NCI-H82 treated with DMSO at 0.1 percent for 48 hours (cell line): ENCODE measurements around the gene CACNA1C.

Experiments
- DNase-seq: peaks from one replicate; lab custom pipeline; 2025; ENCODE audit not compliant: unreplicated experiment; lab: John Stamatoyannopoulos, UW

Gene CACNA1C

DNA sequence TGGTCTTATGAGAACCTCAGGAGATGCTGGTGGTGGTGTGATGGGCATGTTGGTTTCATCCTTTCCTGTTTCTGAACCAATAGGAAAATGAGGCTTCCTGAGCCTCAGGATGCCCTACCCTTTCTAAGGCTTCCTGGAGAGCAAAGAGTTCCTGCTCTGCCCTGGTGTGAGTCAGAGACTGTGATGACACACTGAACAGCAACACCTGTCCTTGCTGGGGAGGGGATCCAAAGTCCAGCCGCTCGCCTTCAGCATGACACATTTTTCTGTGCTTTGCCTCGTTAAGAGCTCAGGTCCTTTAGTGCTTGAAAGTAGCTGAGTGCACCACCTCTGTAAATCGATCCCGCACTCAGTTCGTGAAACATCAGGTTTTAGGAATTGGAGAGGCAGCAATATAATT, 116.0 kb downstream of the CACNA1C start:
- no peak for DNase-seq

GRCh38 chr12:2169489-2169888, 116.7 kb downstream of the CACNA1C start:
- DNase-seq = no peak

- no peak for DNase-seq
These were observed 117.2 kb downstream of the CACNA1C start for GRCh38 chr12:2169940-2170339.

DNA sequence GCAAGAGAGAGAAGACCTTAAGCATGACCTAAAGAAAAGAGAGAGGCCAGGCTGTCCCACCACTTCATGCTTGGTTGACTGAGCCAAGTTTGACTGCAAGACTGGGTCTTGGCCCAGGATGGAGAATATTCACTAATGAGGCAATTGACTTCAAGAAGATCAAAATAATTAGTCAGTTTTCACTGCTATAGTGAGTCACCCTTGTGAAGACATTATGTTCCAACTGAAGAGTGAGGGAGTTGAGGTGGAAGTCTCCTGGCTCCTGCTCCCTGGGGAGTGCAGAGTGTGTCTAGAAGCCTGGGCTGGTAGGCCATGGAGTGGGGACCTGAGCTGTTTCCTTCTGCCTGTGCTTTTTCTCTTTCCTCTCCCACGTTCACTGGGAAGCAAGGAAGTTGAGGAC, 117.6 kb downstream of the CACNA1C start:
- no peak for DNase-seq

- DNase-seq = peak; percentile 96
These were observed 119.1 kb downstream of the CACNA1C start for GRCh38 chr12:2171672-2172426.

GRCh38 chr12:2172491-2173214, 119.9 kb downstream of the CACNA1C start:
- DNase-seq = peak; percentile 100

DNA sequence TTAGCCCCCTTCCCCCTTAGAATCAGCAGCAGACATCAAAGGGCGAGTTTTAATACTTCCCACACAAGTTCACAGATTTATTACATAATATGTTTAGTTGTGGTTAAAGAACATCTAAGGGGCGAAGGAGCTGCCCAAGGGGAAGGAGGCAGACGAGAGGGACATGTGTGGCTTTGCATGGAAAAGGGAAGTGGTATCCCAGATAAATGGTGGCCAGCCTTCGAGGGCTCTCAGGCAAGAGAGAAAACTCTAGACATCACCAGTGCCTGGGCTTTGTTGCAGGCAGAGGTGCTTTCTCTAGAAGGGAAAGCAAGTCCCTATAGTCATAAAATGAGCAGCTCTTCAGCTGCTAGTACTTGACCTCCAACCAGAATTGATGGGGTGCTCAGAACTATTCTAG, 121.2 kb downstream of the CACNA1C start:
- no peak for DNase-seq

- no peak for DNase-seq
These were observed 124.2 kb downstream of the CACNA1C start for GRCh38 chr12:2177003-2177402.

GRCh38 chr12:2177751-2178150, 125.0 kb downstream of the CACNA1C start:
- DNase-seq = no peak

DNA sequence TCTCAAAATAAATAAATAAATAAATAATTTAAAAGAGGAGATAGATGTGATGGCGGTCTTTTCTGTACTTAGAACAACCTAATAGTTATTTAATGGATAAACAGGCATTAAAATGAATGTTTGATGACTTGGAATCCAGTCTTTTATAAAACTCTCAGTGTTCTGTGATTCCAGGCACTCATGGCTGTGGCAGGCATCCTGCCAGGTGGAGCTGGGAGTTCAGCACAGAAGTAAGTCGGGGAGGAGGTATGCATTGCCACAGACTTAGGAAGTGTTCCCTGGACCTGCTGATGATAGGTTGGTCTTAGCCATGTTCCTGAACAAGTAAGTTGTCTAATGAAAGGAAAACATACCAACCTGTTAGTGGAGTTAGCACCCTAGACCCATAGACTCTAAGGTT, 126.3 kb downstream of the CACNA1C start:
- no peak for DNase-seq

GRCh38 chr12:2179953-2180736, 127.4 kb downstream of the CACNA1C start:
- no peak for DNase-seq

DNA sequence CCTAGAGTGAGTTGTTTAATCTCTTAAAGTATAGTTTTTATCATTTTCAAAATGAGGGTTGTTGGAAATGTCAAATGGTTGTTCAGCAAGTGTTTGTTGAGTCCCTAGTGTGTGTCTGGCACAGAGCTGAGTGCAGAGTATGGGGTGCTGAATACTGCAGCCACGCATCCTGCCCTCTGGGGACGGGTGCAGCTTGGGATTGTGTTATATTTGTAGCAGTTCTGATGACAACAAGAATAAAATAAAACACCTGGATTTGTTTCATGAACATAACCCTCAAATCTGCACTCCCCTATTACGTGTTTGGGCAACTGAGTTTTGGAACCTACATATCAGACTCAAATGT, 127.9 kb downstream of the CACNA1C start:
- no peak for DNase-seq

- DNase-seq = no peak
These were observed 131.1 kb downstream of the CACNA1C start for GRCh38 chr12:2183556-2184541.

GRCh38 chr12:2185751-2186341, 133.1 kb downstream of the CACNA1C start:
- DNase-seq = no peak

DNA sequence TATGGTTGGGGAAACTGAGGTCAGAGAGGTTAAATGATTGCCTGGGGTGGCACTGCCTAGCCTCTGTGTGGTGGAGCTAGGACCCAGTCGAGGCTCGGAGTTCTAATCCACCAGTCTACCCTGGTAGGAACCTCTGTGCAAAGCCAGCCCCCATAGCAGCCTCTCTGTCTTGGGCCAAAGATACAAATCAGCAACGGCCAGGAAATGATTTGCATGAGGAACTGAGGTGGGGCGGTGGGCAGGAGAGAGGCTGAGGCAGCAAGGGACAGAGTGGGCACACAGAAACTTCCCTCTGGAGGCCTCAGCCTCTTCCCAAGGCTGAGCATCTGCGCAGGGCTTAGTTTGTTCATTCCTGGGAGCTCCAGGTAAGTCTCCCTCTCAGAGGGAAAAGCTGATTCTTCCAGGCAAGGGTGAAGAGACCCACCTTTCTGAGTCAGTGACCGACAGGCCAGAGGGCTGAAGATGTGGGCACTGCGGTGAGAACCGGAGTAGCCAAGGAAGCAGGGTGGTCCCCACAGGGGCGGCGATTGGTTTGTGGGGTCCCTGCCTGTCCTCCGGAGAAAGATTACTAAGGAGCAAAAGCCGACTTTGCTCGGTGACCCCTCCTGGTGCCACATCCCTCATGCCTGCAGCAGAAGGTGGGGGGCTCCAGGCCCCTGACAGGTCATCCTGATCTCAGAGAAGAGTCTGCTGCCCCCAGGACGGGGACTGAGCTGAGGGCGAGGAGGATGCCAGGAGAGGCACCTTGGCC, 134.6 kb downstream of the CACNA1C start:
- DNase-seq = no peak

- DNase-seq = no peak
These were observed 137.3 kb downstream of the CACNA1C start for GRCh38 chr12:2190085-2190484.

DNA sequence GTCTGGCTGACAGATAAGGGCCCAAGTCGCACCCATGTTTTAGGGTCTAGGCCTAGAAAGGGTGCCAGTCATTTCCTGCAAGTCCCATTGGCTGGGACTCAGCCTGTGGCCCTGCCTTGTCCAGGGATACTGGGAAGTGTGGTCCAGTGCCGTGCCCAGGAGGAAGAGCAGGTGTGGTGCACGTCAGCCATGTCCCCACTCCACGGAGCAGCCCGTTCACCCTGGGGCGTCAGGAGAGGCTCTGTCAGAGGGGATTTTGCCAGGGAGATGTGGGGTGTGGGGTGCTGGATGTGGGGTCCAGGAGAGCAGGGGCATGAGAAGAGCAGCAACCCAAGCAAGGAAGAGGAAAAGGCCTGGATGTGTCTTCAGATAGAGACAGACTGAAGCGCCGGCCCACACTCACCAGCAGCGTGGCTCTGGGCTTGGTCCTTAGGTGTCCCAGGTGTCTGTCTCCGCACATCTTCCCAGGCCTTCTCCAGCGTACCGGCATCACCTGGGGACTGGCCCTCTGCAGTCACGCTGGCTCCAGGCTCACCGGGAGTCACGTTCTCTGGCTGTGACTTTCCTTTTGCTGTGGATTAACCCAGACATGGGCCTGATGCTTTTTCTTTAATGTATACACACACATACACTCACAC, 138.2 kb downstream of the CACNA1C start:
- DNase-seq = no peak

- DNase-seq = no peak
These were observed 138.9 kb downstream of the CACNA1C start for GRCh38 chr12:2191534-2192153.

- DNase-seq = no peak
These were observed 139.4 kb downstream of the CACNA1C start for GRCh38 chr12:2192231-2192630.
